ENCODE results near the gene ERCC1. TPM values are rescaled to one million over a fixed set of nuclear protein-coding genes. Genes with fewer than 3 reads are reported as not detected.

Gene ERCC1
- total RNA-seq, 1 experiment from 2014 or later: 158 TPM

DNA sequence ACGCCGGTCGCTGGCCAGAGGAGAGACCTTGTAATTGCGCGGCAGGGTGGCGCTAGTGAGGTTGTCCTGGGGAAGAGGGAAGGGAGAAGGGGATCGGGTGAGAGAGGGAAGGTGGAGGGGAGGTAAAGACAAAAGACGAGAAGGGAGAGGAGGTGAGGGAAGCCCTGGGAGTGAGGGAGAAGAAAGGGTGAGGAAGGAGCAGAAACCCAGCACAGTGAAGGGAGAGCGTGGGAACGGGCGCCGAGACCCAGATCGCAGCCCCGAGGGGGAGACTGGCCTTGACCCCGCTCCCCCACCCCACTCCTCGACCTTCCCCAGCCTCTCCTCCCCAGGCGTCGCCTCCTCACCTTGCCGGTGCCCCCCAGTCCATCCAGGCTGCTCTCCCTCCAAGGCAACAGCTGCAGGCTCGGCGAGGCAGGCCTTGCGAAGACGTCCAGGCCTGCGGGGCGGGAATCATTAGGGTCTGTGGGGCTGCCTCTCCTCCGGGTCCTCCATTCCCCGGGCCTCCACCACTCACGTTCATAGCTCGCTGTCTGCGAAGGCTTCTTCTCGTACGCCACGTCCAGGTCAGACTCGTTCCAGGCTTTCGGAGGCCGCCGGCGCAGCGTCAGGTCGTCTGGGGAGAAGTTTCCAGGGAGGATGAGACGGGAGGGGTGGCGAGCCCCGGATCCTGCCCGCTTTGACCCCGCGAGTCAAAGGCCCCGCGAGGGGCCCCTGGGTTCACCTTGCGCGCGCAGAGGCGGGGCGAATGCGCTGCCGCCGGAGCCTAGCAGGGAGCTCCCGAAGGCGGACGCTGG, 27.7 kb downstream of the ERCC1 start:
- intact Hi-C loops (cut with micrococcal nuclease; ENCODE audit: unreplicated experiment): no loop called here
- H3K4me1 ChIP-seq (ENCODE audit: insufficient read depth, low read length, poor library complexity, severe bottlenecking): peaks cover 4% of the 10 kb centered on the region
- BruUV-seq (replicated peaks): no TSS peak
- no peak overlapping the region for H3K4me3 ChIP-seq (ENCODE audit: low read depth, low read length, poor library complexity, severe bottlenecking)
- DNase-seq (ENCODE audit: low spot score): no peak
- no peaks in the 10 kb centered on the region for H3K36me3 ChIP-seq (ENCODE audit: insufficient read depth, low read length, poor library complexity, severe bottlenecking)
- POLR2A ChIA-PET (ENCODE audit: low non-redundant PET): no interaction called here
- H3K9me3 ChIP-seq (ENCODE audit: low read depth, low read length, poor library complexity, severe bottlenecking): no peaks in the 10 kb centered on the region
- H3K27me3 ChIP-seq (replicated peaks; ENCODE audit: insufficient read depth, low read depth, low read length, poor library complexity): no peaks in the 10 kb centered on the region
- no peak for TF ChIP-seq EZH2 (IDR thresholded peaks at IDR 0.05; ENCODE audit: borderline replicate concordance, low read depth, low read length, poor library complexity, severe bottlenecking)
- TF ChIP-seq, protein P1, sequence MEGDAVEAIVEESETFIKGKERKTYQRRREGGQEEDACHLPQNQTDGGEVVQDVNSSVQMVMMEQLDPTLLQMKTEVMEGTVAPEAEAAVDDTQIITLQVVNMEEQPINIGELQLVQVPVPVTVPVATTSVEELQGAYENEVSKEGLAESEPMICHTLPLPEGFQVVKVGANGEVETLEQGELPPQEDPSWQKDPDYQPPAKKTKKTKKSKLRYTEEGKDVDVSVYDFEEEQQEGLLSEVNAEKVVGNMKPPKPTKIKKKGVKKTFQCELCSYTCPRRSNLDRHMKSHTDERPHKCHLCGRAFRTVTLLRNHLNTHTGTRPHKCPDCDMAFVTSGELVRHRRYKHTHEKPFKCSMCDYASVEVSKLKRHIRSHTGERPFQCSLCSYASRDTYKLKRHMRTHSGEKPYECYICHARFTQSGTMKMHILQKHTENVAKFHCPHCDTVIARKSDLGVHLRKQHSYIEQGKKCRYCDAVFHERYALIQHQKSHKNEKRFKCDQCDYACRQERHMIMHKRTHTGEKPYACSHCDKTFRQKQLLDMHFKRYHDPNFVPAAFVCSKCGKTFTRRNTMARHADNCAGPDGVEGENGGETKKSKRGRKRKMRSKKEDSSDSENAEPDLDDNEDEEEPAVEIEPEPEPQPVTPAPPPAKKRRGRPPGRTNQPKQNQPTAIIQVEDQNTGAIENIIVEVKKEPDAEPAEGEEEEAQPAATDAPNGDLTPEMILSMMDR (conservative IDR thresholded peaks at IDR 0.05; ENCODE audit: low read depth, low read length): no peak
- CTCF ChIA-PET: interaction anchor here (0.7 kb wide), 1 partner anchor 153 kb away, joined by 5 read pairs; no protein-coding TSS in a partner anchor
- H3K27ac ChIP-seq (ENCODE audit: low read depth, low read length, poor library complexity, severe bottlenecking): no peak overlapping the region

DNA sequence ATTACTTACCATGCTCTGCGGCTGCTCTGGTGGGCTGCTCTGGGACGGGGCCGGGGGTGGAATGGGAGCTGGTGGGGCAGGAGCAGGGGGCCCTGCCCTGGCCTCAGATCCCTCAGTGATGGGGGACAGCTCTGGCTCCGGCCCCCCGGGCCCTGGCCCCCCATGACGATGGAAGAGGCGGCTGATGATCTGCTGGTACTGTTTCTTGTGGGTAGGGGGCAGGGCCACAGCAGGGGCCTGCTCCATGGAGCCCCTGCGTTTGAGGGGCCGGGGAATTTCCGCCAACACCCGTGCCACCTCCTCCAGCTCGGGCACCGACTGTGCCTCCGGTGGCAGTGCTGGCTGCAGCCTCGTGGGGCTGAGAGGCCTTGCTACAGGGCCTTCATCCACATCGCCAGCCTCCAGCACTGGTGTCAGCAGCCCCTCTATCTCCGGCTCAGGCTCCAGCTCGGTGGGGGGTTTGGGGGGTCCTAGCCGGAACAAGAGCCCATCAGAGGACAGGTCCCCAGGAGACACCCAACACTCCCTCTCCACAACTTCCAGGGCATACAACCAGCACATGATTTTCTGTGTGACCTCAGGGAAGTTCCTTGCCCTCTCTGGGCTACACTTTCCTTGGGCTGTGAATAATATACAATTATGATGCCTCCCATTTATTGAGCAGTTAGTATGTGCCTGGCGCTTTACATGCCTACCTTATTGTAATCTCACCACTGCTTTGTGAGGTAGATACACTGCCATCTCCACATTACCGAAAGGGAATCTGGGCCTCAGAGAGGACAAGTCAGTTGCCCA, 31.6 kb downstream of the ERCC1 start:
- BruUV-seq (replicated peaks): no TSS peak
- DNase-seq (ENCODE audit: low spot score): no peak
- TF ChIP-seq EZH2 (IDR thresholded peaks at IDR 0.05; ENCODE audit: borderline replicate concordance, low read depth, low read length, poor library complexity, severe bottlenecking): no peak
- TF ChIP-seq, protein P1 (conservative IDR thresholded peaks at IDR 0.05; ENCODE audit: low read depth, low read length): no peak
- Histone ChIP-seq H3K27ac (ENCODE audit: low read depth, low read length, poor library complexity, severe bottlenecking) (no peak overlapping the region), H3K9me3 (ENCODE audit: low read depth, low read length, poor library complexity, severe bottlenecking) (no peaks in the 10 kb centered on the region), H3K27me3 (replicated peaks; ENCODE audit: insufficient read depth, low read depth, low read length, poor library complexity) (no peaks in the 10 kb centered on the region), H3K4me1 (ENCODE audit: insufficient read depth, low read length, poor library complexity, severe bottlenecking) (no peaks in the 10 kb centered on the region), H3K4me3 (ENCODE audit: low read depth, low read length, poor library complexity, severe bottlenecking) (no peak overlapping the region), H3K36me3 (ENCODE audit: insufficient read depth, low read length, poor library complexity, severe bottlenecking) (no peaks in the 10 kb centered on the region)
- CTCF ChIA-PET: interaction anchor here (1.1 kb wide), 1 partner anchor 12 kb away, joined by 5 read pairs; no protein-coding TSS in a partner anchor
- intact Hi-C loops (cut with micrococcal nuclease; ENCODE audit: unreplicated experiment): no loop called here
- POLR2A ChIA-PET (ENCODE audit: low non-redundant PET): no interaction called here

DNA sequence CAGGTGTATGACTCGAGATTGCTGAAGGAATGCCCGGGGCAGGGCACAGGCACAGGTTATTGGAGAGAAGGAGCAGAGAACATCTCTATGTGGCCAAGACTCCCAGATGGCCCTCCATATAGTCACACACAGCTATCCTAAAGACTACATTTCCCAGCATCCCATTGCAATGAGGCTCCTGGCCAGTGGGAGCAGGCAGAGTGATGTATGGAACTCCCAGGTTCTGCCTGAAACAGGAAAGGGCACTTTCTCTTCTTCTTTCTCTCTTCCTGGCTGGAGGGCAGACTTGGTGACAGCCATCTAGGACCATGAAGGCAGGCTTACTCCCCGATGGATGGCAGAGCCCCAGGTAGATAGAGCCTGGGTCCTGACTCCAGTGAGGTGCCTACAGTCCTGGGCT, 32.4 kb downstream of the ERCC1 start:
- H3K9me3 ChIP-seq (ENCODE audit: low read depth, low read length, poor library complexity, severe bottlenecking): no peaks in the 10 kb centered on the region
- no peak overlapping the region for H3K4me3 ChIP-seq (ENCODE audit: low read depth, low read length, poor library complexity, severe bottlenecking)
- H3K36me3 ChIP-seq (ENCODE audit: insufficient read depth, low read length, poor library complexity, severe bottlenecking): no peaks in the 10 kb centered on the region
- POLR2A ChIA-PET (ENCODE audit: low non-redundant PET): no interaction called here
- DNase-seq (ENCODE audit: low spot score): peak; percentile 49
- H3K4me1 ChIP-seq (ENCODE audit: insufficient read depth, low read length, poor library complexity, severe bottlenecking): no peaks in the 10 kb centered on the region
- CTCF ChIA-PET: interaction anchor here (1.1 kb wide), 1 partner anchor 12 kb away, joined by 5 read pairs; no protein-coding TSS in a partner anchor
- no TSS peak for BruUV-seq (replicated peaks)
- no peak for TF ChIP-seq EZH2 (IDR thresholded peaks at IDR 0.05; ENCODE audit: borderline replicate concordance, low read depth, low read length, poor library complexity, severe bottlenecking)
- TF ChIP-seq, protein P1 (conservative IDR thresholded peaks at IDR 0.05; ENCODE audit: low read depth, low read length): no peak
- H3K27ac ChIP-seq (ENCODE audit: low read depth, low read length, poor library complexity, severe bottlenecking): no peak overlapping the region
- H3K27me3 ChIP-seq (replicated peaks; ENCODE audit: insufficient read depth, low read depth, low read length, poor library complexity): peaks cover under 1% of the 10 kb centered on the region
- intact Hi-C loops (cut with micrococcal nuclease; ENCODE audit: unreplicated experiment): no loop called here
